ENCODE data around the gene RDM1.

Gene RDM1

GRCh38 chr17:35973333-35974260, 43.0 kb upstream of the RDM1 start:
- Histone ChIP-seq H4K20me1 (ENCODE audit: insufficient read depth, low read length) (no peaks in the 10 kb centered on the region), H3K9me2 (ENCODE audit: low read depth, low read length) (no peaks in the 10 kb centered on the region), H3K9ac (ENCODE audit: low read length) (no peak overlapping the region), H3K27ac (ENCODE audit: low read depth, low read length, poor library complexity, severe bottlenecking) (no peak overlapping the region), H2AFZ (ENCODE audit: low read length) (no peak overlapping the region), H3K4me3 (ENCODE audit: low read depth, low read length, poor library complexity, severe bottlenecking) (no peak overlapping the region), H3K27me3 (ENCODE audit: insufficient read depth, low read length) (no peaks in the 10 kb centered on the region), H3K9me3 (ENCODE audit: low read length) (no peaks in the 10 kb centered on the region), H3K79me2 (ENCODE audit: insufficient read depth, low read length) (no peaks in the 10 kb centered on the region), H3F3A (ENCODE audit: insufficient read depth, low read length) (no peaks in the 10 kb centered on the region), H3K4me1 (ENCODE audit: insufficient read depth, low read length, severe bottlenecking) (no peaks in the 10 kb centered on the region), H3K4me2 (ENCODE audit: low read length) (no peak overlapping the region), H3K36me3 (ENCODE audit: insufficient read depth, low read length) (no peaks in the 10 kb centered on the region)
- TF ChIP-seq EZH2 (IDR thresholded peaks at IDR 0.05; ENCODE audit: borderline replicate concordance, low read length) (no peak), CTCF (IDR thresholded peaks at IDR 0.05; ENCODE audit: low read length) (no peak)

DNA sequence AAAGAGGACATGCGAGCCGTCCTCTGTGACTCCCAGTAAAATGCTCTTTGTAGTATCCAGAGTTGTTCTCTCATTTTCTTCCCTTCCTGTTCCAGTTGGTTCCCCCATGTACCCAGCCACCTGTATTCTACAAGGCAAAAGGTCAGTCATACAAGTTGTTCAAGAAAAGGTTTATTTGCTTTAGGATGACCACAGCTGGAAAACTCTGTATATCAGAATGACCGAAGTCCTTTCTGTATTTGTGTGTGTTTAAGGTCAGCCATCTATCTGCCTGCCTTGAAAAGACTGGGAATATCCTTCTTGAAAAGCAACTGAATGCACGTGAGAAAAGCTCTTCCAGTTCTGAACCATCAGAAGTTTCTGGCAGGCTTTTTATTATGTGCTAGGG, 42.4 kb upstream of the RDM1 start:
- Histone ChIP-seq H3K9ac (ENCODE audit: low read length) (no peak overlapping the region), H3K4me1 (ENCODE audit: insufficient read depth, low read length, severe bottlenecking) (no peaks in the 10 kb centered on the region), H3F3A (ENCODE audit: insufficient read depth, low read length) (no peaks in the 10 kb centered on the region), H3K4me2 (ENCODE audit: low read length) (no peak overlapping the region), H2AFZ (ENCODE audit: low read length) (no peak overlapping the region), H3K27ac (ENCODE audit: low read depth, low read length, poor library complexity, severe bottlenecking) (no peak overlapping the region), H3K79me2 (ENCODE audit: insufficient read depth, low read length) (no peaks in the 10 kb centered on the region), H3K9me3 (ENCODE audit: low read length) (no peaks in the 10 kb centered on the region), H3K4me3 (ENCODE audit: low read depth, low read length, poor library complexity, severe bottlenecking) (no peak overlapping the region), H3K36me3 (ENCODE audit: insufficient read depth, low read length) (no peaks in the 10 kb centered on the region), H3K27me3 (ENCODE audit: insufficient read depth, low read length) (no peaks in the 10 kb centered on the region), H3K9me2 (ENCODE audit: low read depth, low read length) (no peaks in the 10 kb centered on the region), H4K20me1 (ENCODE audit: insufficient read depth, low read length) (no peaks in the 10 kb centered on the region)
- TF ChIP-seq EZH2 (IDR thresholded peaks at IDR 0.05; ENCODE audit: borderline replicate concordance, low read length) (no peak), CTCF (IDR thresholded peaks at IDR 0.05; ENCODE audit: low read length) (no peak)

DNA sequence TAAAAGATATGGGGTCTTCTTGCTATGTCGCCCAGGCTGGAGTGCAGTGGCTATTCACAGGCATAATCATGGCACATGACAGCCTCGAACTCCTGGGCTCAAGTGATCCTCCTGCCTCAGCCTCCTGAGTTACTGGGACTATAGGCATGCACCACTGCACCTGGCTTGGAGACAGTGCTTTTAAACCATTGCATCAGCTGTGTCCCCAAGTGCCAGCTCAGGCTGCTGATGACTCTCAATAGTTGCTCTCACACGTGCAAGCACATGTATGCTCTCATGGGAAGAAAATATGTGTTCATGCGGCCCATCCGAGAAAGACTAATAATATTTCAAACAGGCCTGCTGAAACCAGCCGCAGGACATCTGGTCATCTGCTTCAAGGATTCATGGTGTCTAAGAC, 42.0 kb upstream of the RDM1 start:
- Histone ChIP-seq H2AFZ (ENCODE audit: low read length) (no peak overlapping the region), H3K27ac (ENCODE audit: low read depth, low read length, poor library complexity, severe bottlenecking) (no peak overlapping the region), H3K9me3 (ENCODE audit: low read length) (no peaks in the 10 kb centered on the region), H3K27me3 (ENCODE audit: insufficient read depth, low read length) (no peaks in the 10 kb centered on the region), H3K4me2 (ENCODE audit: low read length) (no peak overlapping the region), H3K9ac (ENCODE audit: low read length) (no peak overlapping the region), H3K36me3 (ENCODE audit: insufficient read depth, low read length) (no peaks in the 10 kb centered on the region), H4K20me1 (ENCODE audit: insufficient read depth, low read length) (no peaks in the 10 kb centered on the region), H3K4me3 (ENCODE audit: low read depth, low read length, poor library complexity, severe bottlenecking) (no peak overlapping the region), H3K9me2 (ENCODE audit: low read depth, low read length) (no peaks in the 10 kb centered on the region), H3K79me2 (ENCODE audit: insufficient read depth, low read length) (no peaks in the 10 kb centered on the region), H3K4me1 (ENCODE audit: insufficient read depth, low read length, severe bottlenecking) (no peaks in the 10 kb centered on the region), H3F3A (ENCODE audit: insufficient read depth, low read length) (no peaks in the 10 kb centered on the region)
- no peak for TF ChIP-seq CTCF (IDR thresholded peaks at IDR 0.05; ENCODE audit: low read length)
- no peak for TF ChIP-seq EZH2 (IDR thresholded peaks at IDR 0.05; ENCODE audit: borderline replicate concordance, low read length)

Measured in OCI-LY1 (cell line).